Progenitor cell of endocrine pancreas (in vitro differentiated cells): ENCODE data around the gene ATF4. TPM values are rescaled to one million over a fixed set of nuclear protein-coding genes. Genes with fewer than 3 reads are reported as not detected.

Experiments
- DNase-seq: peaks from one replicate; pipeline ENCODE4 v3.0.0; 2021; ENCODE audit warnings: low spot score; ENCODE audit not compliant: unreplicated experiment
- H3K27ac Mint-ChIP-seq: 2 replicates; pipeline ENCODE4 v1.8.0; 2021; ENCODE audit warnings: mild to moderate bottlenecking, moderate library complexity, mixed read lengths
- H3K27me3 Mint-ChIP-seq: 2 replicates; pipeline ENCODE4 v1.8.0; 2021; ENCODE audit warnings: mixed read lengths
- H3K36me3 Mint-ChIP-seq: 2 replicates; pipeline ENCODE4 v1.8.0; 2022; ENCODE audit warnings: mixed read lengths; ENCODE audit not compliant: insufficient read depth
- H3K4me1 Mint-ChIP-seq: 2 replicates; pipeline ENCODE4 v1.8.0; 2021; ENCODE audit warnings: low read depth, mixed read lengths
- H3K4me3 Mint-ChIP-seq: 2 replicates; pipeline ENCODE4 v1.8.0; 2021; ENCODE audit warnings: low read depth, mild to moderate bottlenecking, moderate library complexity, mixed read lengths
- H3K9me3 Mint-ChIP-seq: 2 replicates; pipeline ENCODE4 v1.8.0; 2021; ENCODE audit warnings: low read depth, mixed read lengths
- CTCF ChIP-seq: fragments of 200-600 bp; sonication (generic); IDR thresholded peaks from one replicate; pipeline ENCODE4 v1.5.0; 2021; ENCODE audit warnings: antibody characterized with exemption, mild to moderate bottlenecking; ENCODE audit not compliant: unreplicated experiment
- total RNA-seq: library from RNA; stranded (reverse); gene quantifications from 2 replicates; pipeline ENCODE4 v1.2.1, GENCODE V29; 2021

ATF4 gene
- total RNA-seq, 1 donor from 2014 or later = 332 TPM

GRCh38 chr22:39570226-39570625, 49.9 kb downstream of the ATF4 start:
- H3K4me1 Mint-ChIP-seq = peaks cover 4% of the 10 kb centered on the region
- no peak for TF ChIP-seq CTCF
- no peak overlapping the region for H3K4me3 Mint-ChIP-seq
- H3K36me3 Mint-ChIP-seq = no peaks in the 10 kb centered on the region
- no peak for DNase-seq
- no peak overlapping the region for H3K27ac Mint-ChIP-seq
- H3K9me3 Mint-ChIP-seq = no peaks in the 10 kb centered on the region
- H3K27me3 Mint-ChIP-seq = peaks cover 12% of the 10 kb centered on the region

- Mint-ChIP-seq H3K36me3 (no peaks in the 10 kb centered on the region), H3K27ac (peak within 1 kb of the TSS; percentile 13), H3K4me3 (no peak within 1 kb of the TSS), H3K4me1 (peaks cover 4% of the 10 kb centered on the region), H3K9me3 (no peaks in the 10 kb centered on the region), H3K27me3 (peaks cover 12% of the 10 kb centered on the region)
- no peak for TF ChIP-seq CTCF
- DNase-seq = no peak
Measured at GRCh38 chr22:39570665-39571064, 50.3 kb downstream of the ATF4 start, which contains the start of gene CACNA1I. Gene CACNA1I, plus strand, starts transcription at chr22:39570753. Its CDS starts 0 bp downstream, at chr22:39570753.

- H3K27ac Mint-ChIP-seq = no peak overlapping the region
- no peak overlapping the region for H3K4me3 Mint-ChIP-seq
- no peaks in the 10 kb centered on the region for H3K36me3 Mint-ChIP-seq
- no peaks in the 10 kb centered on the region for H3K9me3 Mint-ChIP-seq
- no peak for TF ChIP-seq CTCF
- DNase-seq = no peak
- H3K27me3 Mint-ChIP-seq = peaks cover 12% of the 10 kb centered on the region
- peaks cover 4% of the 10 kb centered on the region for H3K4me1 Mint-ChIP-seq
Measured at GRCh38 chr22:39571538-39571937, 51.2 kb downstream of the ATF4 start.

Other genes with a start within 250 kb of the ATF4 start
- gene RPL3, start 200.9 kb upstream of the ATF4 start, total RNA-seq = 2,433 and 2,506 TPM in 2 replicates
- gene SYNGR1, start 170.6 kb upstream of the ATF4 start, total RNA-seq = 36.8 and 38.0 TPM in 2 replicates
- 31.2 and 40.6 TPM in 2 replicates for gene TAB1, start 120.8 kb upstream of the ATF4 start, total RNA-seq
- 28.8 and 32.7 TPM in 2 replicates for gene MGAT3, start 63.5 kb upstream of the ATF4 start, total RNA-seq
- 30.5 and 32.4 TPM in 2 replicates for gene MIEF1, start 18.3 kb upstream of the ATF4 start, total RNA-seq
- 45.2 and 48.2 TPM in 2 replicates for gene RPS19BP1, start 12.2 kb downstream of the ATF4 start, total RNA-seq
- 0.24 and 0.41 TPM in 2 replicates for gene CACNA1I, start 50.2 kb downstream of the ATF4 start, total RNA-seq